Measurements from ENCODE around the gene ZNF778.

The ZNF778 gene

DNA sequence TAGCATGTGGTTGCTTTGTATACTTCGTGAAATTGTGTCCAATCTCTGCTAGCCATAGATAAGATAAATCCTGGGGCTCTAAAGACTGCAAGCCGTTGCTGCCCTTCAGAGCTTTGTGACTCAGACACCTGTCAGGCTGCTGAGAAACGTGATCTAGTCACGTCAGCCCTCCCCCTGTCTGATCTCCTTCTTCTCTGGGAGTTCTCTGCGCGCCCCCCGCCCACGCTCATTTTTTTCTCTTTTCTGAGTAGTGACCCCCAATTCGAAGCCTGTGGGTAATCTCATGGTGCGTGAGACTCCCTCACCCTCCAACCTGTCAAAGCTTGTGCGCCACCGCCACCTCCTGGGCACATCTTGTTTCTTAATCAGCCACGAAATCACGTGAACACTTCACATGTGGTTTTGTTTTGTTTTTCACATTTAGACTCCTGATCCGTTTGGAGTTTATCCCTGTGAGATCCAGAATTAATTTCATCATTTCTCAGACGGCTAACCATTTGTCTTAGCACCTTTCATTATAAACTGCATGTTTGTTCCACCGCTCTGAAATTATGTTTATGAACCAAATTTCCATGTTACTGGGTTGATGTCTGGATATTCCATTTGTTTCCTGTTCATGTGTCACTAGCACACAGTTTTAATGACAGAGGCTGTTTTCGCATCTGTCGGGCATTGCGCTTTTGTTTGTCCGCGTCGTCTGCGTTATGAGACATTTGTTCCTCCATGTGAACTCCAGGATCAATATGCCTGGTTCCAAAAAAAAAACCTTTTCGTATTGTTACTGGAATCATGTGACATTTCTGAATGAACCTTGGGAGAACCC, 977 bp upstream of the ZNF778 start:
- Histone ChIP-seq H3K36me3 (ENCODE audit: insufficient read depth, low read length) (peaks cover 6% of the 10 kb centered on the region), H3K9me3 (ENCODE audit: low read length) (no peaks in the 10 kb centered on the region), H3K4me3 (ENCODE audit: low read depth in 1 of 2, low read length in 2 of 2) (peak overlapping the region; percentile 72 to 83), H3K4me1 (ENCODE audit: insufficient read depth, low read length) (peaks cover 5% of the 10 kb centered on the region), H3K9ac (ENCODE audit: low read length) (peak overlapping the region; percentile 93), H3K27ac (ENCODE audit: low read depth, low read length) (peak overlapping the region; percentile 90), H3K27me3 (ENCODE audit: control insufficient read depth in 1 of 2, insufficient read depth in 2 of 2, low read length in 2 of 2) (no peaks in the 10 kb centered on the region)

DNA sequence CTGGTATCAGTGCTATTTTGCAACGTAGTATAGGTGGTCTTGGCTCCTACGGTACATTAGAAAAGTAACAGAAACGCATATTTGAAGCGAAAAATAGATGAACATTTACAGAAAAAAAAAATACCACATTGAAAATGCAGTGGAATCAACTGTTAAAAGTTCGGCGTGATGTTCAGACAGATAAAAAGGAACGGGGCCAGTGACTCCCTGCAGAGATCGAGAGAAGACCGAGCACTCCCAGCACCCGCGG, 440 bp upstream of the ZNF778 start:
- Histone ChIP-seq H3K36me3 (ENCODE audit: insufficient read depth, low read length) (peaks cover 12% of the 10 kb centered on the region), H3K4me3 (ENCODE audit: low read depth in 1 of 2, low read length in 2 of 2) (peak overlapping the region; percentile 72 to 83), H3K27me3 (ENCODE audit: control insufficient read depth in 1 of 2, insufficient read depth in 2 of 2, low read length in 2 of 2) (no peaks in the 10 kb centered on the region), H3K27ac (ENCODE audit: low read depth, low read length) (peak overlapping the region; percentile 90), H3K9ac (ENCODE audit: low read length) (peak overlapping the region; percentile 93), H3K9me3 (ENCODE audit: low read length) (no peaks in the 10 kb centered on the region), H3K4me1 (ENCODE audit: insufficient read depth, low read length) (peaks cover 5% of the 10 kb centered on the region)

DNA sequence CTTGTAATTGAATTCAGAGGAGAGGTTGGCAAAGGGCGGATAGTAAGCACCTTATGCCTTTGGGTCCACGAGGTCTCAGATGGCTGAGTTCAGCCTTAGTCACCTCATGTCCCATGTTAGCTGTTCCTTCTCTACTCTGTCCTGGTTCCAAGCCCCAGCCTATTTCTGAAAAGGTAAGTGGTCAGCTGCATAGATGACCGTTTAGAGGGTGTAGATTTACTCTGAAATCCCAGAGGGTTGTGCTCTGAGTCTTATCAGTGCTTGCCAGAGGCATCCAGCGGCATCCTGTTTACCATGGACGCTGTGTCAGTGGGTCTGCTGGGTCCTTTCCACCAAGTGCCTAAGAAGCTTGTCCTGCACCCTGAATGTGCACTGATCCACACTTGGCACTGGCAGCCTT, 1.9 kb downstream of the ZNF778 start:
- H3K4me1 ChIP-seq (ENCODE audit: insufficient read depth, low read length), result peaks cover 5% of the 10 kb centered on the region
- H3K36me3 ChIP-seq (ENCODE audit: insufficient read depth, low read length), result peaks cover 28% of the 10 kb centered on the region
- no peaks in the 10 kb centered on the region for H3K27me3 ChIP-seq (ENCODE audit: control insufficient read depth in 1 of 2, insufficient read depth in 2 of 2, low read length in 2 of 2)
- no peak overlapping the region for H3K9ac ChIP-seq (ENCODE audit: low read length)
- H3K9me3 ChIP-seq (ENCODE audit: low read length), result no peaks in the 10 kb centered on the region
- H3K4me3 ChIP-seq (ENCODE audit: low read depth in 1 of 2, low read length in 2 of 2), result no peak overlapping the region
- H3K27ac ChIP-seq (ENCODE audit: low read depth, low read length), result no peak overlapping the region

DNA sequence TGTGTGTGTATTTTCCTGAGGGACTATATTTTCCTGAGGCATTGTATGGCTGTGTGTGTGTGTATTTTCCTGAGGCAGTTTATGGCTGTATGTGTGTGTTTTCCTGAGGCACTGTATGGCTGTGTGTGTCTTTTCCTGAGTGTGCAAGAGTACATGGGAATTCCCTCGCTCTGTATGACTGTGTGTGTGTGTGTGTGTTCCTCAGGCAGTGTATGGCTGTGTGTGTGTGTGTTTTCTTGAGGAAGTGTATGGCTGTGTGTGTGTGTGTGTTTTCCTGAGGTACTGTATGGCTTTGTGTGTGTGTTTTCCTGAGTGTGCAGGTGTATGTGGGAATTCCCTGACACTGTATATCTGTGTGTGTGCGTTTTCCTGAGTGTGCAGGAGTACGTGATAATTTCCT, 4.1 kb downstream of the ZNF778 start:
- Histone ChIP-seq H3K9ac (ENCODE audit: low read length) (no peak overlapping the region), H3K4me3 (ENCODE audit: low read depth in 1 of 2, low read length in 2 of 2) (no peak overlapping the region), H3K9me3 (ENCODE audit: low read length) (no peaks in the 10 kb centered on the region), H3K36me3 (ENCODE audit: insufficient read depth, low read length) (peaks cover 40% of the 10 kb centered on the region), H3K4me1 (ENCODE audit: insufficient read depth, low read length) (no peaks in the 10 kb centered on the region), H3K27me3 (ENCODE audit: control insufficient read depth in 1 of 2, insufficient read depth in 2 of 2, low read length in 2 of 2) (no peaks in the 10 kb centered on the region), H3K27ac (ENCODE audit: low read depth, low read length) (no peak overlapping the region)

DNA sequence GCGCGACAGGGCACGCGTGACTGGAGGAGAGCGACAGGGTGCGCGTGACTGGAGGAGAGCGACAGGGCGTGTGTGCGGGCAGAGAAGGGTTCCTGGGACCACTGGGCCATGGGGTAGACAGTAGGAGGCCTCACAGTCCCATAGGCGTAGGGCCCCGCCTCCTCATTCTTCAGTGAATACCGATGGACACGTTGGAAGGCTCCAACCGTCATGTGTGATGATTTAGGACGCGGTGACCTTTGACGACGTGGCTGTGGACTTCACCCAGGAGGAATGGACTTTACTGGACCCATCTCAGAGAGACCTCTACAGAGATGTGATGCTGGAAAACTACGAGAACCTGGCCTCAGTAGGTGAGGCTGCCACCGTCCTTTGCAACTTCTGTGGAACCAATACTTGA, 5.4 kb downstream of the ZNF778 start:
- no peaks in the 10 kb centered on the region for H3K9me3 ChIP-seq (ENCODE audit: low read length)
- no peaks in the 10 kb centered on the region for H3K4me1 ChIP-seq (ENCODE audit: insufficient read depth, low read length)
- no peak overlapping the region for H3K4me3 ChIP-seq (ENCODE audit: low read depth in 1 of 2, low read length in 2 of 2)
- H3K9ac ChIP-seq (ENCODE audit: low read length), result no peak overlapping the region
- no peaks in the 10 kb centered on the region for H3K27me3 ChIP-seq (ENCODE audit: control insufficient read depth in 1 of 2, insufficient read depth in 2 of 2, low read length in 2 of 2)
- peaks cover 53% of the 10 kb centered on the region for H3K36me3 ChIP-seq (ENCODE audit: insufficient read depth, low read length)
- H3K27ac ChIP-seq (ENCODE audit: low read depth, low read length), result no peak overlapping the region

DNA sequence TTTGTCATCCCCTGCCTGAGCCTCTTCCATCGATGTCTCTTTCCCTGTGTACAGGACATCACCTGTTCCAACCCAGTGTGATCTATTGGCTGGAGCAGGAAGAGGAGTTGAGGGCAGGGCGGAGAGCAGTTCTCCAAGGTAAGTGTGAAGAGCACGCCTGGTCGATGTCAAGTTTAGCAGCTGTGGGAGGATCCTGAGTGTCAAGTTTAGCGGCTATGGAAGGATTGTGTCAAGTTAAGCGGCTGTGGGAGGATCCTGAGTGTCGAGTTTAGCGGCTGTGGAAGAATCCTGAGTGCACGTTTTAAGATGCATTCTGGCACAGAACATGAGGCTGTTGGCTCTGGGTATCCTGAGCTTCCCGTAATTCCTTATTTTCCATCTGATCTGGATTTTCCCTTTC, 7.2 kb downstream of the ZNF778 start:
- no peaks in the 10 kb centered on the region for H3K9me3 ChIP-seq (ENCODE audit: low read length)
- no peak overlapping the region for H3K27ac ChIP-seq (ENCODE audit: low read depth, low read length)
- no peak overlapping the region for H3K4me3 ChIP-seq (ENCODE audit: low read depth in 1 of 2, low read length in 2 of 2)
- no peaks in the 10 kb centered on the region for H3K4me1 ChIP-seq (ENCODE audit: insufficient read depth, low read length)
- H3K9ac ChIP-seq (ENCODE audit: low read length), result no peak overlapping the region
- H3K36me3 ChIP-seq (ENCODE audit: insufficient read depth, low read length), result peaks cover 61% of the 10 kb centered on the region
- no peaks in the 10 kb centered on the region for H3K27me3 ChIP-seq (ENCODE audit: control insufficient read depth in 1 of 2, insufficient read depth in 2 of 2, low read length in 2 of 2)

DNA sequence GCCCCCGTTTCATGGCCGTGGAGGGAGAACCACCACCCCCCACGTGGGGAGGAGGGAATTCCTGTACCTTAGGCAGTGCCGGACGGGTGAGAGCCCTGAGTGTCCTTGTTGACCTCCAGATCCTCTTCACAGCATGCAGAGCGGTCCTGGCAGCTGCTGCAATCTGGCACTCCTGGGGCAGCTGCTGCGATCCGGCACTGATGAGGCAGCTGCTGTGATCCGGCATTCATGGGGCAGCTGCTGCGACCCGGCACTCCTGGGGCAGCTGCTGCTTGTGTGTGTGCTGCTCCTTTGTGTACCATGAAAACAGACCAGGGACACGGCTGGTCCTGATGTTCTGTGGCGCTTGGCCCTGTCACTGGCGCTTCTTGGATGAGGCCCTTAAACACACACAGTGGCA, 12.8 kb downstream of the ZNF778 start:
- Histone ChIP-seq H3K36me3 (ENCODE audit: insufficient read depth, low read length) (peaks cover 51% of the 10 kb centered on the region), H3K27me3 (ENCODE audit: control insufficient read depth in 1 of 2, insufficient read depth in 2 of 2, low read length in 2 of 2) (no peaks in the 10 kb centered on the region), H3K9ac (ENCODE audit: low read length) (no peak overlapping the region), H3K4me1 (ENCODE audit: insufficient read depth, low read length) (no peaks in the 10 kb centered on the region), H3K27ac (ENCODE audit: low read depth, low read length) (no peak overlapping the region), H3K4me3 (ENCODE audit: low read depth in 1 of 2, low read length in 2 of 2) (no peak overlapping the region), H3K9me3 (ENCODE audit: low read length) (no peaks in the 10 kb centered on the region)

DNA sequence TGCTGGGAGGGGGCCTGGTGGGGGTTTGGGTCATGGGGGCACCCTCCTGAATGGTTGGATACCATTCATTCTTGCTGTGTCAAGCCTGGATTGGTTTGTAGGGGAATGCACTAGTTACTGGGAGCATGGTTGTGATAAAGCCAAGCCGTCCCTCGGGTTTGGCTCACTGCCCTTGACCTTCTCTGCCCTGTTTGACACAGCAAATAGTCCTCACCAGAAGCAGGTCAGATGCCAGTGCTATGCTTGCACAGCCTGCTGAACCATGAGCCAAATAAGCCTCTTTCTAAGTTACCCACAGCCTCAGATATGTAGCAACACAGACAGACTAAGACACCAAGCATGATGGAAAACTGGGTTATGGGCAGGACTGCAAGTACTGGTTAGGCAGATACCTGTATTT, 14.6 kb downstream of the ZNF778 start:
- peaks cover 37% of the 10 kb centered on the region for H3K36me3 ChIP-seq (ENCODE audit: insufficient read depth, low read length)
- H3K27ac ChIP-seq (ENCODE audit: low read depth, low read length), result no peak overlapping the region
- no peak overlapping the region for H3K9ac ChIP-seq (ENCODE audit: low read length)
- H3K4me1 ChIP-seq (ENCODE audit: insufficient read depth, low read length), result no peaks in the 10 kb centered on the region
- H3K27me3 ChIP-seq (ENCODE audit: control insufficient read depth in 1 of 2, insufficient read depth in 2 of 2, low read length in 2 of 2), result no peaks in the 10 kb centered on the region
- H3K4me3 ChIP-seq (ENCODE audit: low read depth in 1 of 2, low read length in 2 of 2), result no peak overlapping the region
- no peaks in the 10 kb centered on the region for H3K9me3 ChIP-seq (ENCODE audit: low read length)

DNA sequence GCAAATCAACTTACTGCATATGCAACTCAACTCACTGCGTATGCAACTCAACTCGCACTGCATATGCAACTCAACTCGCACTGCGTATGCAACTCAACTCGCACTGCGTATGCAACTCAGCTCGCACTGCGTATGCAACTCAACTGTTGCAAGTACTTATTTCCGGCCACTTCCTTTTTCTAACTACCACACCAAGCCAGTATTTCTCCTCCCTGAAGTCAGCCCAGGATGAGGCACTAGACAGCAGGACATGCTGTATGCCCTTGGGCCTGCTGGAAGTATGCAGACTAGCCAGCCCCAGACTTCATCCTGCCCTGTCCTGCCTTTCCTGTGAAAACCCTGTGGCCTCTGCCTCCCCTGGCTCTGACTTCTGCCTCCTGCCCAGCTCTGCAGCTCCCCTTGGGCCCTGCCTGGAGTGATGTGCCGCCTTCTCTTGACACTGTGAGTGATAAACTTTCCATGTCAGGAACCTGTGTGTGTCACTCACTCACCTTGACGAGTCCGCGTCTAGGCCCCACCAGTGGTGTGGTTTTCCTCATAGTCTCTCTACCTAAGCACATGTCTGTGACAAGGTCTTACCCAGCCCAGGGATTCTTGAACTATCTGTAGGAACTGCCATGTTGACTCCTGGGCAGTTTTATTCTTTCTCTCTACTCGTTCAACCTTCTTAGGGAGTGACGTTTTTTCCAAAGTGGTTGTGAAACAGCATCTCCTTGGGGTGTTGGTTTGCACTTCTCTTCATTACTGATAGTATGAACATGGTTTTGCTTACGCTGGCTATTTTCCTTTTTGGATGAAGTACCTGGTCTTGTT, 16.4 kb downstream of the ZNF778 start:
- Histone ChIP-seq H3K4me3 (ENCODE audit: low read depth in 1 of 2, low read length in 2 of 2) (no peak overlapping the region), H3K4me1 (ENCODE audit: insufficient read depth, low read length) (no peaks in the 10 kb centered on the region), H3K27ac (ENCODE audit: low read depth, low read length) (no peak overlapping the region), H3K36me3 (ENCODE audit: insufficient read depth, low read length) (peaks cover 21% of the 10 kb centered on the region), H3K27me3 (ENCODE audit: control insufficient read depth in 1 of 2, insufficient read depth in 2 of 2, low read length in 2 of 2) (no peaks in the 10 kb centered on the region), H3K9me3 (ENCODE audit: low read length) (no peaks in the 10 kb centered on the region), H3K9ac (ENCODE audit: low read length) (no peak overlapping the region)

DNA sequence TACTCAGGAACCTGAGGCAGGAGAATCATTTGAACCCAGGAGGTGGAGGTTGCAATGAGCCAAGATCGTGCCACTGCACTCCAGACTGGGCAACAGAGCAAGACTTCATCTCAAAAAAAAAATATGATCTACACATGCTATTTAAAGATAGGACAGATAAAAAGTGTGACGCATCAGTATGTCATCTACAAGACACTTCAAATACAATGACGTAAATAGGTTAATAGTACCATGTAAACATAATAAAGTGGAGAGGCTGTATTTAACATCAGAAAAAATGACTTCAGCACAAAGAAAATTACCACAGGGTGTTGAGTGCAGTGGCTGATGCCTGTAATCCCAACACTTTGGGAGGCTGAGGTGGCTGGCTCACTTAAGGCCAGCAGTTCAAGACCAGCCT, 20.2 kb downstream of the ZNF778 start:
- Histone ChIP-seq H3K36me3 (ENCODE audit: insufficient read depth, low read length) (peaks cover 13% of the 10 kb centered on the region), H3K27me3 (ENCODE audit: control insufficient read depth in 1 of 2, insufficient read depth in 2 of 2, low read length in 2 of 2) (no peaks in the 10 kb centered on the region), H3K27ac (ENCODE audit: low read depth, low read length) (no peak overlapping the region), H3K9ac (ENCODE audit: low read length) (no peak overlapping the region), H3K4me1 (ENCODE audit: insufficient read depth, low read length) (no peaks in the 10 kb centered on the region), H3K4me3 (ENCODE audit: low read depth in 1 of 2, low read length in 2 of 2) (no peak overlapping the region), H3K9me3 (ENCODE audit: low read length) (no peaks in the 10 kb centered on the region)

DNA sequence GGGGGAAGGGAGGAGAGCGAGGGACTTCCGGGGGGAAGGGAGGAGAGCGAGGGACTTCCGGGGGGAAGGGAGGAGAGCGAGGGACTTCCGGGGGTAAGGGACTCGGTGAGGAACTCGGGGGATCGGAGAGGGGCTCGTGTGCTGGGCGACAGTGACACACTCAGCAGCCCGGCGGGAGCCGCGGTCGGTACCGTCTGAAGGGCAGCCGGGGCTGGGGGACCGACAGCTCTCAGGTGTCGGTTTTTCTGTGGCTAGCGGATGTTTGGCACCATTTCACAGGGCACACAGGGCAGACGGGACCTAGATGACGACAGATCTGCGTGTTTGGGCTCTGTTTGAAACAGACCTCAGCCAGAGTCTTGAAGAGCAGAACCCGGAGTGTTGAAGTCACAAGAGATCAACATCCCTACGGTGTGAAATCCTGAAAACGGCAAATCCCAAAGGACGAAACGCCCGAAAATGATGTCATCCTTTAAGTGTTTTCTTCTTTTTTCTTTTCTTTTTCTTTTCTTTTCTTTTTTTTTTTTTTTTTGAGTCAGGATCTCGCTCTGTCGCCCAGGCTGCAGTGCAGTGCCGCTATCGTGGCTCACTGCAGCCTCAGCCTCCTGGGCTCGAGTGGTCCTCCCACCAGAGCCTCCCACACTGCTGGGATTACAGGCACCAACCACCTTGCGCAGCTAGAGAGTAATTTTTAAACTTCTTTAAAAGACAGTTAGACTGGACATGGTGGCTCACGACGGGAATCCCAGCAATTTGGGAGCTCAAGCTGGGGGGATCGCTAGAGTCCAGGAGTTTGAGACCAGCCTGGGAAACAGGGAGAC, 23.9 kb downstream of the ZNF778 start:
- peak overlapping the region; percentile 85 for H3K9ac ChIP-seq (ENCODE audit: low read length)
- H3K9me3 ChIP-seq (ENCODE audit: low read length), result no peaks in the 10 kb centered on the region
- H3K27ac ChIP-seq (ENCODE audit: low read depth, low read length), result peak overlapping the region; percentile 59
- peaks cover 0 to 1% of the 10 kb centered on the region in 2 donors for H3K27me3 ChIP-seq (ENCODE audit: control insufficient read depth in 1 of 2, insufficient read depth in 2 of 2, low read length in 2 of 2)
- no peaks in the 10 kb centered on the region for H3K4me1 ChIP-seq (ENCODE audit: insufficient read depth, low read length)
- no peaks in the 10 kb centered on the region for H3K36me3 ChIP-seq (ENCODE audit: insufficient read depth, low read length)
- peak overlapping the region; percentile 79 for H3K4me3 ChIP-seq (ENCODE audit: low read depth in 1 of 2, low read length in 2 of 2)

All from muscle layer of colon (tissue), 2 donors.